HG03175 (cell line): Measurements from ENCODE around the gene NEU1.
"Not testable (repeated sequence)": the region's sequence is repeated elsewhere in the genome, so short reads cannot be mapped to it uniquely, and the experiment has no call there.

Source experiments
- ATAC-seq: cut with Tn5 transposase; IDR thresholded peaks from one replicate; pipeline ENCODE4 v1.9.1; 2021; ENCODE audit warnings: mild to moderate bottlenecking, moderate library complexity; ENCODE audit not compliant: unreplicated experiment

NEU1 gene

GRCh38 chr6:31822036-31822821 lies 40.4 kb downstream of the NEU1 start:
- peak; percentile 33 for ATAC-seq

- ATAC-seq: peak; percentile 47
Measured at GRCh38 chr6:31821301-31822035, 41.2 kb downstream of the NEU1 start.

GRCh38 chr6:31820399-31820798 lies 42.2 kb downstream of the NEU1 start:
- ATAC-seq: not testable (repeated sequence)

- ATAC-seq: no peak
Measured at GRCh38 chr6:31819871-31820299, 42.7 kb downstream of the NEU1 start.

GRCh38 chr6:31817929-31818511 lies 44.6 kb downstream of the NEU1 start:
- not testable (repeated sequence) for ATAC-seq

GRCh38 chr6:31817133-31817928 lies 45.3 kb downstream of the NEU1 start:
- ATAC-seq: not testable (repeated sequence)

GRCh38 chr6:31815025-31815838 lies 47.4 kb downstream of the NEU1 start, which contains the start of the genes HSPA1A and HSPA1L:
Gene HSPA1A (plus strand): TSS chr6:31815543. CDS start chr6:31815757, 214 bp downstream.
Gene HSPA1L (minus strand): TSS chr6:31815283. CDS start chr6:31811972, 3,311 bp downstream.
- peak; percentile 39 for ATAC-seq

- no peak for ATAC-seq
Measured at GRCh38 chr6:31814677-31815024, 48.0 kb downstream of the NEU1 start.

- ATAC-seq: no peak
Measured at GRCh38 chr6:31813465-31813849, 49.2 kb downstream of the NEU1 start.

- no peak for ATAC-seq
Measured at GRCh38 chr6:31811645-31812044, 51.0 kb downstream of the NEU1 start.

- not testable (repeated sequence) for ATAC-seq
Measured at GRCh38 chr6:31808599-31808998, 54.0 kb downstream of the NEU1 start.
